K562 (cell line): ENCODE data around the gene MRPL9. TPM values are rescaled to one million over a fixed set of nuclear protein-coding genes. Genes with fewer than 3 reads are reported as not detected.
A peak's percentile ranks its signal among the peaks of the same experiment; 100 is the strongest.

Experiments used
- ARHGAP35 ChIP-seq: fragments of 450-650 bp; IDR thresholded peaks from 2 replicates; pipeline ENCODE4 v1.6.1; 2018; ENCODE audit not compliant: partially characterized antibody
- C11orf30 ChIP-seq: fragments of 450-650 bp; IDR thresholded peaks from 2 replicates; pipeline ENCODE4 v1.6.1; 2016; ENCODE audit warnings: low read depth, mild to moderate bottlenecking
- CHD4 ChIP-seq: fragments of 200-600 bp; sonication (generic); IDR thresholded peaks from 3 replicates; pipeline ENCODE4 v1.6.1; 2012; ENCODE audit warnings: low read depth, mild to moderate bottlenecking, mixed read lengths, low read length, inconsistent platforms; ENCODE audit not compliant: insufficient read depth, insufficient replicate concordance, poor library complexity, severe bottlenecking
- E4F1 ChIP-seq: fragments of 250-450 bp; sonication (Bioruptor Pico); IDR thresholded peaks from 2 replicates; pipeline ENCODE4 v1.5.0; 2021; ENCODE audit warnings: mild to moderate bottlenecking, borderline replicate concordance
- GTF2F1 ChIP-seq: IDR thresholded peaks from 2 replicates; pipeline ENCODE4 v1.6.1; 2011; ENCODE audit warnings: low read depth, low read length, improper control_type of control experiment
- HDAC6 ChIP-seq: IDR thresholded peaks from 2 replicates; pipeline ENCODE4 v1.6.1; 2012; ENCODE audit warnings: low read depth, mild to moderate bottlenecking, control low read depth, inconsistent platforms, low read length, moderate library complexity
- KDM5B ChIP-seq: fragments of 200-600 bp; sonication (generic); IDR thresholded peaks from 2 replicates; pipeline ENCODE4 v1.6.1; 2012; ENCODE audit warnings: low read depth, mild to moderate bottlenecking, moderate library complexity, low read length, control low read depth, inconsistent platforms; ENCODE audit not compliant: insufficient replicate concordance
- KLF16 ChIP-seq: IDR thresholded peaks from 2 replicates; pipeline ENCODE4 v1.6.1; 2016; ENCODE audit warnings: antibody characterized with exemption
- MCM2 ChIP-seq: fragments of 450-650 bp; IDR thresholded peaks from 2 replicates; pipeline ENCODE4 v1.6.1; 2017; ENCODE audit warnings: low read depth, mild to moderate bottlenecking
- MYC ChIP-seq, 2 experiments: fragments of 250-450 bp in 1 of 2; sonication (Bioruptor Pico) in 1 of 2; IDR thresholded peaks; 2 replicates each; pipeline versions ENCODE4 v1.5.1 to v1.6.1; 2012 to 2021; ENCODE audit warnings: low read depth in 2 of 2, borderline replicate concordance in 1 of 2, improper control_type of control experiment in 1 of 2, low read length in 1 of 2, mild to moderate bottlenecking in 1 of 2, moderate library complexity in 1 of 2
- NCOA1 ChIP-seq: fragments of 450-650 bp; IDR thresholded peaks from 2 replicates; pipeline ENCODE4 v1.6.1; 2016; ENCODE audit warnings: low read depth
- RBM39 ChIP-seq: fragments of 200-400 bp; formaldehyde crosslinking; optimal IDR thresholded peaks from 2 replicates; pipeline ENCODE3; 2018; ENCODE audit warnings: low read depth, low read length
- SIRT6 ChIP-seq: IDR thresholded peaks from one replicate; pipeline ENCODE4 v1.6.1; 2012; ENCODE audit warnings: low read depth, mild to moderate bottlenecking, control low read depth, inconsistent platforms, low read length, moderate library complexity
- SP1 ChIP-seq: sonication (generic); formaldehyde crosslinking; IDR thresholded peaks from 2 replicates; pipeline ENCODE4 v1.8.1; 2022; ENCODE audit warnings: mild to moderate bottlenecking, missing genetic modification reagents
- YBX1 ChIP-seq: fragments of 450-650 bp; IDR thresholded peaks from 2 replicates; pipeline ENCODE4 v1.7.1; 2016; ENCODE audit warnings: mild to moderate bottlenecking
- ZNF134 ChIP-seq: fragments of 250-450 bp; sonication (Bioruptor Pico); conservative IDR thresholded peaks from 2 replicates; pipeline ENCODE4 v1.4.0; 2020
- ZNF507 ChIP-seq: conservative IDR thresholded peaks from 2 replicates; pipeline ENCODE4 v1.6.1; 2017; ENCODE audit warnings: missing genetic modification characterization, missing compliant biosample characterization
- ZNF609 ChIP-seq: sonication (generic); formaldehyde crosslinking; IDR thresholded peaks from 2 replicates; pipeline ENCODE4 v1.8.1; 2023; ENCODE audit warnings: missing genetic modification reagents, mild to moderate bottlenecking, borderline replicate concordance
- ZNF707 ChIP-seq: fragments of 250-450 bp; sonication (Bioruptor Pico); conservative IDR thresholded peaks from 2 replicates; pipeline ENCODE4 v1.8.0; 2022; ENCODE audit warnings: inconsistent platforms, mild to moderate bottlenecking, moderate library complexity
- polyA plus RNA-seq, 8 experiments: library from polyadenylated mRNA; depleted of rRNA in 4 of 8; stranded (reverse) in 5 of 8; unstranded in 3 of 8; fragments of >200 nt; fragmentation: Nextera tagmentation in 2 of 8; fragmentation: Illumina TruSeq in 1 of 8; extraction: Ambion mirVana in 2 of 8; extraction: Trizol in 1 of 8; gene quantifications; 2 replicates each; pipeline versions ENCODE4 v1.2.1 to v1.2.3, GENCODE V29; 2011 to 2014; ENCODE audit warnings: inconsistent platforms in 1 of 8, missing spikeins in 1 of 8
- total RNA-seq, 7 experiments: library from RNA; depleted of rRNA in 6 of 7; stranded (reverse); fragments of >200 nt in 6 of 7; fragmentation: Illumina TruSeq in 2 of 7; extraction: Trizol in 2 of 7; gene quantifications; 2 replicates each; pipeline versions ENCODE4 v1.2.1 to v1.2.3, GENCODE V29; 2011 to 2021; ENCODE audit warnings: low replicate concordance in 1 of 7

MRPL9 gene
- total and polyA plus RNA-seq, 9 of the 15 experiments (the other 6 are each of a cell fraction or from before 2014, with no cell fraction given): 38.0 to 162 (median 111) TPM

- TF ChIP-seq YBX1 (no peak), MCM2 (no peak), E4F1 (CRISPR knock-in tag) (no peak), SP1 (peak; percentile 85), ZNF134 (CRISPR knock-in tag) (no peak), GTF2F1 (no peak), NCOA1 (no peak), KDM5B (no peak), SIRT6 (no peak), HDAC6 (no peak), MYC (IDR thresholded peaks at IDR 0.05; ENCODE audit: low read depth, low read length) (peak; percentile 62), MYC (CRISPR knock-in tag; IDR thresholded peaks at IDR 0.05; ENCODE audit: borderline replicate concordance, low read depth) (no peak), KLF16 (0 out of 2 replicates have a peak, but pooled peaks have one; percentile 8), ARHGAP35 (no peak), RBM39 (no peak), CHD4 (no peak), ZNF609 (CRISPR knock-in tag) (peak; percentile 87; the same call in 1 of the 2 replicates), ZNF507 (tag) (no peak), C11orf30 (peak; percentile 75), ZNF707 (CRISPR knock-in tag) (no peak)
Observed at GRCh38 chr1:151790071-151790939, 27.0 kb upstream of the MRPL9 start, which contains the start of gene TDRKH (continued).
